BJ (cell line): ENCODE results near the gene ZFP62. TPM values are rescaled to one million over a fixed set of nuclear protein-coding genes. Genes with fewer than 3 reads are reported as not detected.

Source experiments
- CTCF ChIA-PET: fragments of 350-600 bp; formaldehyde crosslinking; extraction: SDS; loops from one replicate; lab custom pipeline; 2021; ENCODE audit warnings: antibody characterized with exemption, inconsistent platforms; lab: Yijun Ruan, JAX
- POLR2A ChIA-PET: fragments of 300-600 bp; sonication (Branson Sonifier 250); formaldehyde crosslinking; extraction: SDS; loops from one replicate; lab custom pipeline; 2021; ENCODE audit warnings: antibody characterized with exemption; lab: Charles Lee
- DNase-seq: peaks from one replicate; pipeline ENCODE4 v3.0.0-alpha.2; 2011; ENCODE audit warnings: low read depth
- H3K27me3 ChIP-seq: 2 replicates; pipeline ENCODE4 v1.6.0; 2011; ENCODE audit warnings: low read length; ENCODE audit not compliant: control insufficient read depth, insufficient read depth
- H3K36me3 ChIP-seq: 2 replicates; pipeline ENCODE4 v1.5.1; 2011; ENCODE audit warnings: low read length; ENCODE audit not compliant: control insufficient read depth, insufficient read depth
- H3K4me3 ChIP-seq: 2 replicates; pipeline ENCODE4 v1.5.1; 2011; ENCODE audit warnings: low read depth, mild to moderate bottlenecking, control low read depth, low read length
- CTCF ChIP-seq: IDR thresholded peaks from 2 replicates; pipeline ENCODE4 v1.5.1; 2011; ENCODE audit warnings: low read depth, mild to moderate bottlenecking, control low read depth, inconsistent platforms, low read length, moderate library complexity; ENCODE audit not compliant: insufficient read depth
- polyA plus RNA-seq: library from polyadenylated mRNA; depleted of rRNA; stranded (reverse); fragments of >200 nt; gene quantifications from 2 replicates; pipeline ENCODE4 v1.2.3, GENCODE V29; 2011

The ZFP62 gene
- polyA plus RNA-seq, 1 experiment = 5.4 TPM

DNA sequence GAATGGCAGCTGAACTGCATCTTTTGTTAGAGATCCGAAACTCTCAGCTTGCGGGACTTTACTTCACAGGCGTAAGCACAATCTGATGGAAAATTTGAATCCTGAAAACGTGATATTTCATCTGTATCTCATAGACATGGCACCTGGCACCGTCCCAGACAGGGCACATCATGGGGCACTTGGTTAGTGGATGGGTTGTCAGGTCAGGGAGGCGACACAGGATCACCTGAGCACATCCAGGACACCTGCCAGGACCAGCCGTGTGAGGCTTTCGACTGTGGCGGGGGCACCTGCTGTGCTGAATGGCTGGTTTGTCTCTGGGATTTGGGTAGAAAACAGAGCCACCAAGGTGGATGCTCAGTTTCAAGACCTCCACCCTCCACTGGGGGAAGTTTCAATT lies 11.3 kb upstream of the ZFP62 start:
- POLR2A ChIA-PET = no interaction called here

GRCh38 chr5:180870276-180871068 lies 9.4 kb upstream of the ZFP62 start:
- TF ChIP-seq CTCF = no peak
- POLR2A ChIA-PET = no interaction called here
- CTCF ChIA-PET = interaction anchor here (1.3 to 1.6 kb wide), 2 partner anchors 8 to 86 kb away, joined by 3 read pairs; no protein-coding TSS in a partner anchor
- H3K36me3 ChIP-seq = no peaks in the 10 kb centered on the region
- no peak for DNase-seq
- H3K4me3 ChIP-seq = no peak overlapping the region
- H3K27me3 ChIP-seq = peaks cover 2% of the 10 kb centered on the region; the same call in 1 of the 2 replicates

More for the DNA sequence above, 11.3 kb upstream of the ZFP62 start:
- CTCF ChIA-PET = interaction anchor here (0.6 to 1.8 kb wide), 2 partner anchors 9 to 51 kb away, joined by 3 to 5 read pairs; no protein-coding TSS in a partner anchor
- Histone ChIP-seq H3K27me3 (peaks cover 2% of the 10 kb centered on the region; the same call in 1 of the 2 replicates), H3K4me3 (no peak overlapping the region), H3K36me3 (no peaks in the 10 kb centered on the region)
- TF ChIP-seq CTCF = no peak
- DNase-seq = no peak

- POLR2A ChIA-PET = no interaction called here
- no peak for DNase-seq
- H3K4me3 ChIP-seq = no peak overlapping the region
- H3K36me3 ChIP-seq = no peaks in the 10 kb centered on the region
- H3K27me3 ChIP-seq = peaks cover 2% of the 10 kb centered on the region; the same call in 1 of the 2 replicates
- TF ChIP-seq CTCF = no peak
- CTCF ChIA-PET = interaction anchor here (0.6 to 1.7 kb wide), 9 partner anchors 9 to 87 kb away, joined by 3 to 8 read pairs (median 5); no protein-coding TSS in a partner anchor
Measured at GRCh38 chr5:180869587-180869986, 8.5 kb upstream of the ZFP62 start.

- ChIA-PET POLR2A (no interaction called here), CTCF (interaction anchor here (0.7 to 3.9 kb wide), 11 partner anchors 9 to 90 kb away, joined by 3 to 26 read pairs (median 5); no protein-coding TSS in a partner anchor)
- no peak for DNase-seq
- Histone ChIP-seq H3K4me3 (no peak overlapping the region), H3K36me3 (no peaks in the 10 kb centered on the region), H3K27me3 (peaks cover 2% of the 10 kb centered on the region; the same call in 1 of the 2 replicates)
- peak; percentile 93 for TF ChIP-seq CTCF
Measured at GRCh38 chr5:180868960-180869359, 7.9 kb upstream of the ZFP62 start.

GRCh38 chr5:180866985-180867384 lies 5.9 kb upstream of the ZFP62 start:
- TF ChIP-seq CTCF = no peak
- no peak for DNase-seq
- H3K27me3 ChIP-seq = peaks cover 2% of the 10 kb centered on the region; the same call in 1 of the 2 replicates
- no peaks in the 10 kb centered on the region for H3K36me3 ChIP-seq
- ChIA-PET POLR2A (no interaction called here), CTCF (interaction anchor here (0.6 to 3.9 kb wide), 2 partner anchors 61 to 81 kb away, joined by 3 to 26 read pairs; no protein-coding TSS in a partner anchor)
- no peak overlapping the region for H3K4me3 ChIP-seq
